HG03460 (cell line): ENCODE data around the gene STK25.
"Not testable (repeated sequence)": the region's sequence is repeated elsewhere in the genome, so short reads cannot be mapped to it uniquely, and the experiment has no call there.

ENCODE experiments used
- ATAC-seq: cut with Tn5 transposase; IDR thresholded peaks from one replicate; pipeline ENCODE4 v1.9.1; 2021; ENCODE audit not compliant: unreplicated experiment

Gene STK25

DNA sequence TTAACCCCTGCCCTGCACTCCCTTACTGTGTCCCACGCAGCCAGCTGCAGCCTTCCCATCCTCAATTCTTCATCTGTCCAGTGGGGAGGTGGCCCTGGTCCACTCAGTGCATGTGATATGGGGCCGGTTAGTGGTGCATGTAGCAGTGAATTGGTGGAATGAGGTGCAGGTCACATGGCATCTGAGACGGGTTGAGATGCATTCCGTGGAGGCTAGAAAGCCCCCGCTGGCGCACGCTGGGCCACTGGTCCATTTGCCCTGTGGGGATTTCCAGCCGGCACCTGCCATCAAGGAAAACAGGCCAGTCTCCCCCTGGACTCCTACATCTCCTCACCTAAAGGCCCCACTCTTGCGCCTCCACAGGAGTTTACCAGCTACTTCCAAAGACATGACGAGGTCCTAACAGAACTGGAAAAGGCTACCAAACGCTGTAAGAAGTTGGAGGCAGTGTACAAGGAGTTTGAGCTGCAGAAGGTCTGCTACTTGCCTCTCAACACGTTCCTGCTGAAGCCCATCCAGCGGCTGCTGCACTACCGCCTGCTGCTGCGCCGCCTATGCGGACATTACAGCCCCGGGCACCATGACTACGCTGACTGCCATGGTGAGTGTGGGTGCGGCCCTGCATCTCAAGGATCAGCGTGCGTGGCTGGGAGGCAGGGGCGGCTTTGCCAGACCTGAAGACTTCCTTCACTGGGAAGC lies 40.5 kb downstream of the STK25 start:
- no peak for ATAC-seq

DNA sequence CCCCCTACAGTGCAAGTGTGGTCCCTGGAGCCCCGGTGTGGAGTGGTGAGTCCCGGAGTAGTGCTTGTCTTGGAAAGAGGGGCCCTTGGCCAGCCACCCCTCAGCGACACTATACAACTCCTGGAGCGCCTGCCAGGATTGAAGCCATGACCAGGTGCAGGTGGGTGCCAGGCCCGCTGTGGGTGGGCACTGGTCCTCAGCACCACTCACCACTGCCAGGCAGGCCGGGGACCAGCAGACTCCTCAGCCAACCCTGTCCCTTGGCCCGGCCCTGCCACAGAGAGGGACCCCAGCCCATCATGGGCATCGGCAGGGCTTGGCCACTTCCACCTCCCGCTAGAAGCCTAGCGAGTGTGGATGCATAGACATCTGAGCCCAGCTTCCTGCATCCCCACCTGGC lies 42.2 kb downstream of the STK25 start:
- ATAC-seq: no peak

DNA sequence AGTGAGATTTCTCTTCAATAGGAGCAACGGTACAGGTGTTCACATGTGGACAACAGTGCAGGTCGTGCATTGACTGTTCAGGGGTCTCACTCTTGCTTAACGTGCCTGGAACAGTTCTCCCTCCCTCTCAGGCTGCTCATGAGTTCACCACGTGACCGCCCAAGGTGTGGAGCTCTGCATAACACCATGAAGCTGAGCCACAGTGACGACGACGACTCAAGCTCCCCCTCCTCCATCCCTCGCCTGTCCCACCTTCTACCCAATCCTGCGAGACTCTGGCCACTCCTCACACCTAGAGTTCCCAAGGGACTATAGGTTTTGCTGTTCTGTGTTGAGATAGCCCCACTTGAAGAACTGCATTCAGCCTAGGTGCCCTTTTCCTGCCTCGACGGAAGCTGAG lies 42.8 kb downstream of the STK25 start:
- ATAC-seq: no peak

DNA sequence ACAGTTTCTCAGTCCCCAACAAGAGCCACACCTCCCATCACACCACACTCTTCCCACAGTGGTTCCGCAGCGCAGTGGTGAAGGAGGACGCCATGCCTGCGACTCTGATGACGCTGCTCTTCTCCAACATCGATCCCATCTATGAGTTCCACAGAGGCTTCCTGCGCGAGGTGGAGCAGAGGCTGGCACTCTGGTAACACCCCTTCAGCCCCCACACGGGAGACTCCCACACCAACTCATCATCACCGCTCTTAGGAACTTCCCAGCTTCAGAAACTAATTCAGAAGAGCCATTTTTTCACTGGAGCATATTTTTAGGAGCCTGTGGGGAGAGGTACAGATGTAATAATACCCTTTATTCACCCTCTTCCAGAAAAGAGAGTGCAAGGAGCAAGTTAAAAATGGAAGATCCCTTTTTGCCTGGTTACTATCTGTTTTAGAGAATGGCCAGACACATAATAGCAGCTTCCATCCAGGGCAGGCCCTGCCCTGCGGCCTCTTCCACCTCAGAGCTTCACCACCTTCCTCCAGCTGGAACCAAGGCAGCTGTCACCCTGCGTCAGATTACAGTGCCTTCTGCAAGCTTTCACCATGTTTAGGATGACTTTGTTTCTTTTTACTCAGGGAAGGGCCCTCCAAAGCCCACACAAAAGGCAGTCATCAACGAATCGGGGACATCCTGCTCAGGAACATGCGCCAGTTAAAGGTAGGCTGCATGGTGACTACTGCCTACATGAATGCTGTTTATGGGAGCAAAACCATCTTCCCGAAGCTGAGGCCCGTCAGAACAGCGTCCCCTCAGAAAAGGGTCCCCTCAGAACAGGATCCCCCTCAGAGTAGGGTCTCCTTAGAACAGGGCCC lies 44.9 kb downstream of the STK25 start:
- no peak for ATAC-seq

DNA sequence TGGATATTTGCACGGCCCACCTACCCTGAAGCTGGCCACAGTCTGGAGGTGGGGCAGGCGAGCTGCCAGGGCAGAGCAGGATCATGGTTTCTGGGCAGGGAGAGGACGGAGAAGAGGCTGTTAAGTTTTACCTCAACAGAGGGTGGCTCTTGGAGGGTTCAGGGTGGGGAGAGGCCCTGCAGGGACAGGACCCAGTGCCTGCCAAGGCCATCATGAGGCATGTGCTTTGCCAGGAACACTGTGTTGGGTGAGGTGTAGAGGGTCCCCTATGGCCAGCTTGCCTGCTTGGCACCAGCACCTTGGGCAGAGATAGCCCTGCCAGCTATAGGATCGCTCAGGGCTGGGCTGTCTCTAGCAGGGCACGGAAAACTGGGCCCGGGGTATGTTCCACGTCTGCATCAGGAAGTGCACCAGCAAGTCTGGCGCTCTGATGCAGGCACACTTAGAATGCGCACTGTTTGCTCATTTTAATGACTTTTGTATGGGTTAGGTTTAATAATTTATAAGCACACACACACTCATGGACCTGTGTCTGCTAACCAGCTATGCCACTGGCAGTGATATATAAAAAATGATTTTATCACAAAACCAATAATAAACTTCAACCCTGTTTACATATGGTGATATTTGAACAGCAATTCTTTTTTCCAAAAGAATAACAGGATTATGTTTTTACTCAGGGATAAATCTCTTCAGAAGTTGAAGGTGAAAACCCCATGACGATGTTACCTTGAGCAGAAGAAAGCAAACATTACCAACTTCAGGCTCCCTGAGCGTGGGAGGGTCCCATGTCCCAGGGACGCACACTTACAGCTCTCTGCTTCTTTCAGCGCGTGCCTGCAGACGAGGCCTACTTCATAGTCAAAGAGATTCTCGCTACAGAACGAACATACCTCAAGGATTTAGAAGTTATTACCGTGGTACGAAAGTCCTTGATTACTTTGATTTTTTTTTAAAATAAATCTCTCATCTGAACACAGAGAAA lies 46.4 kb downstream of the STK25 start:
- no peak for ATAC-seq

DNA sequence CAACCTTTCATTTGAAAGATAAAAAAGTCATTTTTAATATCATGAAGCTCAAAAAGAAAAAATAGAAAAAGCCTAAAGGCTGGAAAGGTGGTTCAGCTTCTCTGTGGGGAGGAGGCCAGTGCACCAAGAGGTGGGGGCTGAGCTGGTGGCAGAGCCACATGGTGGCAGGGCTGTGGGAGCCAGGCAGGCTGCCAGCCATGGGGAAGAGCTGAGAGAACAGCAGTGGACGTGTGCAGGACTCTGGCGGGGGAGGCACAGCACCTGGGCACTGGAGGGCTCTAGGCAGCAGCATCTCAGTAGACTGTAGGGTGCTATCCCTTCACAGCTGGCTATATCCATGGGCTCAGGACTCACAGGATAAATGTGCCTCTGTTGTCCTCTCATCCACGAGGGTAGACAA lies 47.8 kb downstream of the STK25 start:
- no peak for ATAC-seq

DNA sequence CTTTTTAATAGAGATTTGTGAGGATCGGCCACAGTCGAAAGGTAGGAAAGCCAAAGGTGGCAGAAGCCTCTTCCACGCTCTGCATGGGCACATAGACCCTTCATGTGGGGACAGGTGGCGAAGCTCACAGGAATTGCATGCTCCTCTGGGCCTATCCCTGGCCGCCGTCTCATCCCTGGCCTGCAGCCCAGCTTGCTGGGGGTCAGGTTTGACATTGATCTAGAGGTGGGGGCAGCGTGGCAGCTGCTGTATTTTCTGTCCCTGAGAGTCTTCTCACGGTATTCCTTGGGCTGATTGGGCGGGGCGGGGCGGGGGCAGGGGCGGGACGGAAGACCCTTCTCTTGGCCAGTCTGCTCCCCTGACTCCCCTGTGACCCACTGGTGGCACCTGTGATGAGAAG lies 48.9 kb downstream of the STK25 start:
- no peak for ATAC-seq

DNA sequence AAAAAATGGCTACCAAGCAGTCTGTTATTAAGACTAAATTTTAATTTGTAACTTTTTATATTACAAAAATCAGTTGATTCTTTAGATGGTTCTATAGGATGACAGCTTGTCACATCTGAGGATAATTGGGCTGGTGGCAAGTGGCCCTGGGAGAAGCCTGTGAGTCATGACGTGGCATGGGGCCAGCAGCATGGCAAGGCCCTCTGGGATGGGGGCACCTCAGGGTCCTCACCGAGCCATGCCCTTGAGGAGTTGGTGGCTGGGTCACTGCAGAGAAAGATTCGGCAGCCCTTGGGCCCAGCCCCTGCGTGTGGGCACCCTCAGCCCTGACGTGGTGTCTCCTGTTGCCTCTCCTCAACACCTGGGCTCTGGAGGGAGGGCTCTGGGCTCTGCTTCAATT lies 49.7 kb downstream of the STK25 start:
- no peak for ATAC-seq

DNA sequence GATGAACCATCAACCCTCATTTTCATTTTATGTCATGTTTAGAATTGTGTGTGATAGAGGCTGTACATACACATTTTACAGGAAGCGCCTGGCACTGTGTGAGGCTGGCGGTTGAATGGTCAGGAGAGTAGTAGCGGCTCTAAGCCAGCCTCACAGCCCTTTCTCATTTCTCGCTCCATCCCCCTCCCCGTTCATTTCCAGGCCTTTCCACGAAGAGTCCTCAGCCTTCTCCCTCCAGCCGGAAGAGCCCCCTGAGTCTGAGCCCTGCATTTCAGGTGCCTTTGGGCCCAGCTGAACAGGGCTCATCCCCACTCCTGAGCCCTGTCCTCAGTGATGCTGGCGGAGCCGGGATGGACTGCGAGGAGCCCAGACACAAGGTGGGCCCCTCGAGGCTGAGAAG lies 51.8 kb downstream of the STK25 start:
- no peak for ATAC-seq

DNA sequence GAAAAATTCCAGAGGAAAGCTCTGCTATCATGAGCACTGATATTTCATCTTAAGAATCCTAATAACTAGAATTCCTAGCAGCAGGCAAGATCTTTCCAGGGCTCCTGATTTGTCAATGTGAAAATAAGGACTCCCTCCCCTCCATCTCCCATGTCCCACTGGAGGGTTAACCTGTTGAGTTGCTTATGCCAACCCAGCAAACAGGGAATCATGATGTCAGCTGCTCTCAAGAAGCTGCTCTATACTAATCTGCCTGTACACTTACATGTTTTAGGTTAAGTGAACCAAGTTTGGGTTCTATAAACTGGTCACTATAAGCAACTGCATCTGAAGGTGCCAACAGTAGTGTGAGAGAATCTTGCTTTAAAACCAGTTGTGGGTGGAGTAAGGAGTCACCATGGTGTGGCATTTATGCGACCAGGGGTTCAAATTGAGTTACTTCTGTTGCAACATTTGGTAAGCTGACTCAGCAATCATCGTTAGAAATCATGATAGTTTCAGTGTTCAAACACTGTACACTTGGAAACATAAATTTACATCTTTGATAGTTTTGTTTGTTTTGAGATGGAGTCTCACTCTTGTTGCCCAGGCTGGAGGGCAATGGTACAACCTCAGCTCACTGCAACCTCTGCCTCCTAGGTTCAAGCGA lies 53.4 kb downstream of the STK25 start:
- ATAC-seq: no peak

DNA sequence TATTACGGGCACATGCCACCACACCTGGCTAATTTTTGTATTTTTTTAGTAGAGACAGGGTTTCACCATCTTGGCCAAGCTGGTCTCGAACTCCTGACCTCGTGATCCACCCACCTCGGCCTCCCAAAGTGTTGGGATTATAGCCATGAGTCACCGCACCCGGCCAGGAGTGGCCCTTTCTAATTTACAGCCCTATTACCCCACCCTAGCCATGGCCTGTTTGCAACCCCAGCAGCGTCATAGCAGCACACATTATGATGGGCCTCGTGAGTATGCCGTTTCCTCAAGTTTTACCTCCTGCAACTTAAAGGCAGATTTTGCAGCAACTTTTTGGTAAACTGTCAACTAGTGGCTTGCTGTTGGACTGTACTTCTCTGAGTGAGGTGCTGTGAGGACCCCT lies 54.5 kb downstream of the STK25 start:
- not testable (repeated sequence) for ATAC-seq

DNA sequence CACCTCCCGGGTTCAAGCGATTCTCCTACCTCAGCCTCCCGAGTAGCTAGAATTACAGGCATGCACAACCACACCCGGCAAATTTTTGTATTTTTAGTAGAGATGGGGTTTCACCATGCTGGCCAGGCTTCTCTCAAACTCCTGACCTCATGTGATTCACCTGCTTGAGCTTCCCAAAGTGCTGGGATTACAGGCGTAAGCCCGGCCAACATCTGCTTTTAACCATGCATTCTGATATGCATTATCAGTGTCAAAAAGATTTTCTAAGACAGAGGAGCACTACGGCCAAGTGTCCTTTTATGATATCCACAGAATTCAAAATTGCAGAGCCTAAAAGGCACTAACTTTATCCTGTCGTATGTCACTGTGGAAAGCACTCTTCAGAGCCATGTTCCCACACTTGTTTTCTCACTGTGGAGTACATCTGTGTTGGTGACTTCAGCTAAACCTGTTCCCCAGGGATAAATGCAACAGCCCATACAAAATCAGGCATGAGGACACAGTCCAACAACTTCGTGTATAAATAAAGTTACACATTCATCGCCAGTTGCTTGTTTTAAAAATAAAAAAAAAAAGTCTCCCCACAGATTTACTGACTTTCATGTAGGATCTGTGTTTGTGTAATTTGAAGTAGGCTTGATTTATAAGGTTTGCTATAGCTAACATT lies 56.4 kb downstream of the STK25 start:
- ATAC-seq: no peak

DNA sequence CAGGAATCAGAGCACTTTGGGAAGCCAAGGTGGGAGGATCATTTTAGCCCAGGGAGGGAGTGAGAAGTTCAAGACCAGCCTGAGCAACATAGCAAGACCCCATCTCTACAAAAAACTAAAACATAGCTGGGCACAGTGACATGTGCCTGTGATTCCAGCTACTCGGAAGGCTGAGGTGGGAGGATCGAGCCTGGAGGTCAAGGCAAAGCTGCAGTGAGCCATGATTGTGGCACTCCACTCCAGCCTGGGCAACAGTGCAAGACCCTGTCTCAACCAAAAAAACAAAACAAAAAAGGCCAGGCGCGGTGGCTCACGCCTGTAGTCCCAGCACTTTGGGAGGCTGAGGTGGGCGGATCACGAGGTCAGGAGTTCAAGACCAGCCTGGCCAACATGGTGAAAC lies 58.3 kb downstream of the STK25 start:
- ATAC-seq: not testable (repeated sequence)

DNA sequence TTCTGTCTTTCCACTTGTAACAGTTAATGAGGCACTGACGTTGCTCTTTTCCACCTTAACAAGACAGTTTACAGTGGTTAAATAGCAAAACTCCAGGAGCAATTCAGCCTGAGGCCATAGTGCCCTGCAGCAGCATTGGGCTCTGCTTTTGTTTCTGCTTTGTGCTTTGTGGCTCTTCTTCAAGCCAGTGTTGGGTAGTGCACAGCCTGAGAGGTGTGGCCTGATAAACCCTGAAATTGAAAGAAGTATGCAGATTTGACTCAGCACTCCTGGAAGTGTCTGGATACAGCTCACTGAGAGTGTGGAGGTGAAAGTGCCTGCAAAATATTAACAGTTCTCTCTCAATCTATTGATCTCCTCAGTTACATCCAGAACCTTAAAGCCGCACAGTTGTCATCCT lies 63.0 kb downstream of the STK25 start:
- ATAC-seq: no peak

DNA sequence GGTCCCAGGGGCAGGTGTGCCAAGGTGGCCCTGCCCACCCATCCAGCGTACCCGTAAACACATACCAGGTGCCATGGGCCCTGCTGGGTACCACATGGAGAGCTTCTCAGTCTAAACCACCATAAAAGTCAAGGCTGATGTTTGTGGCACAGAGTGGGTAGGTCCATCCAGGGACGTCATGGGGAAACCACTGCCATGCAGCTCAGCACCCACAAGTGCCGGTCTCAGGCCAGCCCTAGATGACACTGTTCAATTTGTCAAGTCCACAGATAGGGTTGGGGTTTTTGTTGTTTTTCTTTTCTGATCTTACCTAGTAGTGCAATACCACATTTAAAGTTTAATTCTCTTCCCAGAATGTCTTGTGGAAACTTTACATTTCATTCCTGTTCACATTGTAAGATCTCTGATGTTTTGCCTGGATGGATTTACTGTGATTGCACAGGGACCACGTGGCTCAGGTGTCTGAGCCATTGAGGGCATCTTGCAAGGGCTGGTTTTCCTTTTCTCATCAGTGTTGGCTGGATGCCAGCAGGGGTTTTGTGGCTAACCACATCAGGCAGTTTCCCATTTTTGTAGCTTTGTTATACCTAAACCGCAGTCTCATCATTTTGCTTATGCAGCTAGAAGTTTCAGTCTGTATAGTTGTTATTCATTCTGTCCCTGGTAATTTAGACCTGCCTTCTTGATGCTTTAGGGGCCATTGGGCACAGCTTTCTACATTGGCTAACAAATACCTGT lies 64.7 kb downstream of the STK25 start:
- ATAC-seq: no peak
